ENCODE measurements around the gene DNMBP.
A peak's percentile ranks its signal among the peaks of the same experiment; 100 is the strongest.

DNMBP gene

DNA sequence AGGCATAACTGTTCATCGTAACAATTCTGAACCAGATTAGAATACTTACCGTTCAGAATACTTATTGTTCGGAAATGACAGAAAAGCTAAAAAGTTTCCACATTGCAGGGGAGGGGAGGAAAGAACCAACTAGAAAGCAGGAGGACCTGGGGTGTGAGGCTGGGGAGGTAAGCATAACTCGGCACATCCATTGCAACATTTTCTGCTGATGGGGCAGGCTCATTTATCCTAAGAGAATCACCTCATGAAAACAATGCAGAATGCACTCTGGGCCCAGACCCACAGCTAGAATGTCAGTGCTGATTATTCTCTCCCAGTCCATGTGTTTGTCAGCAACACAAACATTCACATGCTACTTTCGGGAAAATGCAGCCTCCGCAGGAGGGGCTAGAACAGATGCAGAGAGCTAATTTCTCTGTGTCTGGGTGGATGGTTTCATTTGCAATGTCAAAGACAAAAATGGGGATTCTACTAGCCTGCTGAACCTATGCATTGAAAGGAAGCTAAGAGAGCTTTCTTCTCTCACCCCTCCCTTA is 9.6 kb downstream of the DNMBP start:
- Histone ChIP-seq H3K4me3 (ENCODE audit: low read length) (no peak overlapping the region), H3K9me3 (replicated peaks; ENCODE audit: insufficient read depth, low read length) (no peaks in the 10 kb centered on the region), H4K20me1 (ENCODE audit: insufficient read depth, low read length) (no peaks in the 10 kb centered on the region), H3K4me2 (ENCODE audit: low read depth, low read length) (no peak overlapping the region), H3K79me2 (ENCODE audit: low read length) (peaks cover 9% of the 10 kb centered on the region; the same call in 1 of the 2 replicates), H2AFZ (ENCODE audit: low read length) (no peak overlapping the region), H3K27ac (ENCODE audit: low read length) (no peak overlapping the region), H3K36me3 (replicated peaks; ENCODE audit: insufficient read depth, low read length) (no peaks in the 10 kb centered on the region), H3K9me2 (replicated peaks; ENCODE audit: insufficient read depth, low read length) (no peaks in the 10 kb centered on the region), H3K27me3 (replicated peaks; ENCODE audit: insufficient read depth, low read length) (no peaks in the 10 kb centered on the region), H3K9ac (ENCODE audit: low read length) (no peak overlapping the region), H3F3A (ENCODE audit: insufficient read depth, low read length) (no peaks in the 10 kb centered on the region), H3K4me1 (ENCODE audit: low read length) (peaks cover 16% of the 10 kb centered on the region)
- no peak for TF ChIP-seq CTCF (IDR thresholded peaks at IDR 0.05; ENCODE audit: low read length)
- no peak for TF ChIP-seq EZH2 (optimal IDR thresholded peaks at IDR 0.05; ENCODE audit: low read depth, low read length)
- no peak for TF ChIP-seq EZH2phosphoT487 (IDR thresholded peaks at IDR 0.05; ENCODE audit: low read length)
- no peak for DNase-seq

GRCh38 chr10:99999319-100000108 is 10.2 kb downstream of the DNMBP start:
- Histone ChIP-seq H3K9me3 (replicated peaks; ENCODE audit: insufficient read depth, low read length) (no peaks in the 10 kb centered on the region), H3K27ac (ENCODE audit: low read length) (no peak overlapping the region), H3F3A (ENCODE audit: insufficient read depth, low read length) (no peaks in the 10 kb centered on the region), H3K4me2 (ENCODE audit: low read depth, low read length) (peak overlapping the region; percentile 6; the same call in 1 of the 2 replicates), H3K27me3 (replicated peaks; ENCODE audit: insufficient read depth, low read length) (no peaks in the 10 kb centered on the region), H3K4me1 (ENCODE audit: low read length) (peaks cover 16% of the 10 kb centered on the region), H3K36me3 (replicated peaks; ENCODE audit: insufficient read depth, low read length) (no peaks in the 10 kb centered on the region), H3K9ac (ENCODE audit: low read length) (no peak overlapping the region), H2AFZ (ENCODE audit: low read length) (no peak overlapping the region), H3K9me2 (replicated peaks; ENCODE audit: insufficient read depth, low read length) (no peaks in the 10 kb centered on the region), H3K4me3 (ENCODE audit: low read length) (no peak overlapping the region), H4K20me1 (ENCODE audit: insufficient read depth, low read length) (no peaks in the 10 kb centered on the region), H3K79me2 (ENCODE audit: low read length) (peaks cover 7% of the 10 kb centered on the region; the same call in 1 of the 2 replicates)
- TF ChIP-seq EZH2 (optimal IDR thresholded peaks at IDR 0.05; ENCODE audit: low read depth, low read length): no peak
- no peak for TF ChIP-seq CTCF (IDR thresholded peaks at IDR 0.05; ENCODE audit: low read length)
- no peak for TF ChIP-seq EZH2phosphoT487 (IDR thresholded peaks at IDR 0.05; ENCODE audit: low read length)
- DNase-seq: peak; percentile 59

DNA sequence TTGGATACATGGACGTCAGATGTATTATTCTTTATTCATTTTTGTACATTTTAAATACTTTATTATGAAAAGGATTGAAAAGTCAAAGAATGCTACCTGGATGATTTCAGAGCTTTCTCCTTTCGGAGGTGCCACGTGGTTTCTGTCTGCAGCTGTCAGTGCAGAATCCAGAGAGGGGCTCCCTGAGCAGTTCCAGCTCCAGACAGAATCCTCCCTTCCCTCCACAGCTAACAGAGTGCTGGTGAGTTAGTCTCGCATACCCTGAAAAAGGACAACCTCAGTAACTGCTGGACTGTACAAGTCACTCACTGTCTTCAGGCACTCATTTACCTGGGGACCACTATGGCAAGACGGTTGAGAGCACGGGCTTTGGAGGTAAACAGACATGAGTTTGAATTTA is 10.9 kb downstream of the DNMBP start:
- no peaks in the 10 kb centered on the region for H3K9me3 ChIP-seq (replicated peaks; ENCODE audit: insufficient read depth, low read length)
- H3K9me2 ChIP-seq (replicated peaks; ENCODE audit: insufficient read depth, low read length): no peaks in the 10 kb centered on the region
- no peak overlapping the region for H2AFZ ChIP-seq (ENCODE audit: low read length)
- H3K79me2 ChIP-seq (ENCODE audit: low read length): peaks cover 4% of the 10 kb centered on the region; the same call in 1 of the 2 replicates
- H3K4me2 ChIP-seq (ENCODE audit: low read depth, low read length): no peak overlapping the region; the same call in 1 of the 2 replicates
- no peaks in the 10 kb centered on the region for H4K20me1 ChIP-seq (ENCODE audit: insufficient read depth, low read length)
- no peaks in the 10 kb centered on the region for H3F3A ChIP-seq (ENCODE audit: insufficient read depth, low read length)
- DNase-seq: no peak
- no peak for TF ChIP-seq EZH2phosphoT487 (IDR thresholded peaks at IDR 0.05; ENCODE audit: low read length)
- no peak for TF ChIP-seq CTCF (IDR thresholded peaks at IDR 0.05; ENCODE audit: low read length)
- no peak for TF ChIP-seq EZH2 (optimal IDR thresholded peaks at IDR 0.05; ENCODE audit: low read depth, low read length)
- H3K36me3 ChIP-seq (replicated peaks; ENCODE audit: insufficient read depth, low read length): no peaks in the 10 kb centered on the region
- H3K27me3 ChIP-seq (replicated peaks; ENCODE audit: insufficient read depth, low read length): no peaks in the 10 kb centered on the region
- H3K4me3 ChIP-seq (ENCODE audit: low read length): no peak overlapping the region
- H3K9ac ChIP-seq (ENCODE audit: low read length): no peak overlapping the region
- H3K4me1 ChIP-seq (ENCODE audit: low read length): peaks cover 16% of the 10 kb centered on the region
- no peak overlapping the region for H3K27ac ChIP-seq (ENCODE audit: low read length)
